ENCODE results near the gene BMF.

The BMF gene

DNA sequence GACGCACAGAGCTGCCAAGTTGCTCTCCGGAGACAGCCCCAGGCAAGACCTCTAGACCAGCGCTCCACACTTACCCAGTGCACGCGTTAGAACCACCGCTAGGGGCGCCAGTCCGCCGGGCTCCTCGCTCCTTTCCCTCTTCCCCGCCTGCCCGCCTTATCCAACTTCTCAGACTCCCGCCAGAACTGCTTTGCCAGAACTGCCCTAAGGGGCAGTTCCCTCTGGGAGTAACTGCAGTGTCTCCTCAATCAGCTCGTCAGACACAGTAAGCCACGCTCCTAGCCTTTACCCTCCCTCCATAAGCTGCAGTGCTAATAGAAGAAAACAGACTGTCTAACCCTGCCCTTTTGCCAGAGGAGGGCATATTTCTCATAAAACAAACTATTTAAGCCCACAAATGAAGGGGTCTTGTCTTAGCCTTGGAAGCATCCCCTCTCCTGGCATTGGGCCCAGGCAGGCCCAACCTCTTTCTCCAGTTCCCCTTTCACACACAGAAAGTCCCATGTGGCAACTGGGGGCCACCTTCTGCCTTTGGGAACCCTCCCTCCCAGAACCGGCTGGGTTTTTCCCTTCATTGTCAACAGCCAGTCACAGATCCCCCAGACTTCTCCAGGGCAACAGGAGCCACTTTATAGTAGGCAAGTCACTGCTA, 3.7 kb downstream of the BMF start:
- Histone ChIP-seq H3K4me1 (ENCODE audit: low read depth, poor library complexity, severe bottlenecking) (peaks cover 88% of the 10 kb centered on the region), H3K27ac (peak overlapping the region; percentile 80), H4K20me1 (ENCODE audit: insufficient read depth) (no peaks in the 10 kb centered on the region), H3K4me2 (peak overlapping the region; percentile 99), H3K4me3 (IDR thresholded peaks at IDR 0.05; ENCODE audit: insufficient read depth, low read depth, low read length) (no peak overlapping the region), H3K9ac (peak overlapping the region; percentile 63), H3K36me3 (ENCODE audit: insufficient read depth) (no peaks in the 10 kb centered on the region), H3K27me3 (ENCODE audit: insufficient read depth, low read depth) (no peaks in the 10 kb centered on the region), H3K79me2 (ENCODE audit: insufficient read depth, low read depth) (peaks cover 31% of the 10 kb centered on the region; the same call in 1 of the 2 replicates), H2AFZ (ENCODE audit: low read depth) (peak overlapping the region; percentile 70)
- TF ChIP-seq, protein P1, sequence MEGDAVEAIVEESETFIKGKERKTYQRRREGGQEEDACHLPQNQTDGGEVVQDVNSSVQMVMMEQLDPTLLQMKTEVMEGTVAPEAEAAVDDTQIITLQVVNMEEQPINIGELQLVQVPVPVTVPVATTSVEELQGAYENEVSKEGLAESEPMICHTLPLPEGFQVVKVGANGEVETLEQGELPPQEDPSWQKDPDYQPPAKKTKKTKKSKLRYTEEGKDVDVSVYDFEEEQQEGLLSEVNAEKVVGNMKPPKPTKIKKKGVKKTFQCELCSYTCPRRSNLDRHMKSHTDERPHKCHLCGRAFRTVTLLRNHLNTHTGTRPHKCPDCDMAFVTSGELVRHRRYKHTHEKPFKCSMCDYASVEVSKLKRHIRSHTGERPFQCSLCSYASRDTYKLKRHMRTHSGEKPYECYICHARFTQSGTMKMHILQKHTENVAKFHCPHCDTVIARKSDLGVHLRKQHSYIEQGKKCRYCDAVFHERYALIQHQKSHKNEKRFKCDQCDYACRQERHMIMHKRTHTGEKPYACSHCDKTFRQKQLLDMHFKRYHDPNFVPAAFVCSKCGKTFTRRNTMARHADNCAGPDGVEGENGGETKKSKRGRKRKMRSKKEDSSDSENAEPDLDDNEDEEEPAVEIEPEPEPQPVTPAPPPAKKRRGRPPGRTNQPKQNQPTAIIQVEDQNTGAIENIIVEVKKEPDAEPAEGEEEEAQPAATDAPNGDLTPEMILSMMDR (conservative IDR thresholded peaks at IDR 0.05; ENCODE audit: low read depth, low read length), result peak; percentile 92

DNA sequence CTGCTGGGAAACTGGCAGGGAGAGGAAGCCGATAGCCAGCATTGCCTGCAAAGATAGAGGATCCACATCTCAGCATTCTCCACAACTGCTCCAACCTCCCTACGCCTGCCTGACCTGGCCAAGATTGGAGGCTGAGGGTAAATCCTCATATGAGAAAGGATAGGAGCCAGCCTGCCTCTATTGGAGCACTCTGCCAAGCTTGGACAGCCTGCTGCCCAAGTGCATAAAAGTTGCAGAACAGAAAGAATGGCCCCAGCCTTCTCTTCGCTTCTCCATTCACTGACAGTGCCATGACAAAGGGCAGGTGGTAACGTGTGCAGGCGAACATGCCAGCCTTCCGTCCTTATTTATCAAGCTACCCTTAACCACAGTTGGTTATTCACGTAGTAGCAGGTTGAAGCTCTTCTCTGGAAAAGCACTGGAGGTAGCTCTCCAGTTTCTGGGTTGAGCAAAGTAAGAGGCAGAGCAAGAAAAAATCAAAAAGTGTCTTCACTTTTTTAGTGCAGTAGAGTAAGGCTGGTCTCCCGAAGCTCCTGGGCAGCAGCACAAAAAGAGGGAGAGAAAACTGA, 4.3 kb downstream of the BMF start:
- H3K9ac ChIP-seq, result peak overlapping the region; percentile 63; the same call in 1 of the 2 replicates
- no peaks in the 10 kb centered on the region for H4K20me1 ChIP-seq (ENCODE audit: insufficient read depth)
- H3K36me3 ChIP-seq (ENCODE audit: insufficient read depth), result no peaks in the 10 kb centered on the region
- peaks cover 31% of the 10 kb centered on the region; the same call in 1 of the 2 replicates for H3K79me2 ChIP-seq (ENCODE audit: insufficient read depth, low read depth)
- H3K27ac ChIP-seq, result peak overlapping the region; percentile 80; the same call in 1 of the 2 replicates
- H3K4me2 ChIP-seq, result peak overlapping the region; percentile 99
- peaks cover 88% of the 10 kb centered on the region for H3K4me1 ChIP-seq (ENCODE audit: low read depth, poor library complexity, severe bottlenecking)
- peak overlapping the region; percentile 70; the same call in 1 of the 2 replicates for H2AFZ ChIP-seq (ENCODE audit: low read depth)
- TF ChIP-seq, protein P1 (conservative IDR thresholded peaks at IDR 0.05; ENCODE audit: low read depth, low read length), result no peak
- H3K4me3 ChIP-seq (IDR thresholded peaks at IDR 0.05; ENCODE audit: insufficient read depth, low read depth, low read length), result no peak overlapping the region
- no peaks in the 10 kb centered on the region for H3K27me3 ChIP-seq (ENCODE audit: insufficient read depth, low read depth)

DNA sequence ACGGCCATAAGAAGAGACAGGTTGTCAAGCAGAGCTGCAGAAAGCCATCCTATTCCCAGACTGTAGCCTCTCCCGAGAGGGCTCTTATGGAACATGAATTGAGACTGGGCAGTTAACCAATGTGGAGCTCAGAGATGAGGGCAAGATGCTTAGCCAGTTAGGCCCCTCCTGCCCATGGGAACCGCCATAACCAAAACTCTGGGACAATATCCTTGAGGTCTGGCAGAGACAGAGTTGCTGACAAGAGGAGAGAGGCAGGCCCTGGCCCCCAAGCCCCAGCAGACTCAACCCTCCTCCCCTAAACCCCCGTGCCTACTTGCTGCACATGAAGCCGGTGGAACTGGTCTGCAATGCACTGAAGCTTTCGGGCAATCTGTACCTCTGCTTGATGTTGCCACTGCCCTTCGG, 4.8 kb downstream of the BMF start:
- Histone ChIP-seq H3K79me2 (ENCODE audit: insufficient read depth, low read depth) (peaks cover 31% of the 10 kb centered on the region; the same call in 1 of the 2 replicates), H3K36me3 (ENCODE audit: insufficient read depth) (no peaks in the 10 kb centered on the region), H4K20me1 (ENCODE audit: insufficient read depth) (no peaks in the 10 kb centered on the region), H3K4me3 (IDR thresholded peaks at IDR 0.05; ENCODE audit: insufficient read depth, low read depth, low read length) (no peak overlapping the region), H3K9ac (no peak overlapping the region), H3K27ac (peak overlapping the region; percentile 80; the same call in 1 of the 2 replicates), H3K27me3 (ENCODE audit: insufficient read depth, low read depth) (no peaks in the 10 kb centered on the region), H3K4me1 (ENCODE audit: low read depth, poor library complexity, severe bottlenecking) (peaks cover 91% of the 10 kb centered on the region), H3K4me2 (peak overlapping the region; percentile 99), H2AFZ (ENCODE audit: low read depth) (no peak overlapping the region)
- TF ChIP-seq, protein P1 (conservative IDR thresholded peaks at IDR 0.05; ENCODE audit: low read depth, low read length), result no peak

DNA sequence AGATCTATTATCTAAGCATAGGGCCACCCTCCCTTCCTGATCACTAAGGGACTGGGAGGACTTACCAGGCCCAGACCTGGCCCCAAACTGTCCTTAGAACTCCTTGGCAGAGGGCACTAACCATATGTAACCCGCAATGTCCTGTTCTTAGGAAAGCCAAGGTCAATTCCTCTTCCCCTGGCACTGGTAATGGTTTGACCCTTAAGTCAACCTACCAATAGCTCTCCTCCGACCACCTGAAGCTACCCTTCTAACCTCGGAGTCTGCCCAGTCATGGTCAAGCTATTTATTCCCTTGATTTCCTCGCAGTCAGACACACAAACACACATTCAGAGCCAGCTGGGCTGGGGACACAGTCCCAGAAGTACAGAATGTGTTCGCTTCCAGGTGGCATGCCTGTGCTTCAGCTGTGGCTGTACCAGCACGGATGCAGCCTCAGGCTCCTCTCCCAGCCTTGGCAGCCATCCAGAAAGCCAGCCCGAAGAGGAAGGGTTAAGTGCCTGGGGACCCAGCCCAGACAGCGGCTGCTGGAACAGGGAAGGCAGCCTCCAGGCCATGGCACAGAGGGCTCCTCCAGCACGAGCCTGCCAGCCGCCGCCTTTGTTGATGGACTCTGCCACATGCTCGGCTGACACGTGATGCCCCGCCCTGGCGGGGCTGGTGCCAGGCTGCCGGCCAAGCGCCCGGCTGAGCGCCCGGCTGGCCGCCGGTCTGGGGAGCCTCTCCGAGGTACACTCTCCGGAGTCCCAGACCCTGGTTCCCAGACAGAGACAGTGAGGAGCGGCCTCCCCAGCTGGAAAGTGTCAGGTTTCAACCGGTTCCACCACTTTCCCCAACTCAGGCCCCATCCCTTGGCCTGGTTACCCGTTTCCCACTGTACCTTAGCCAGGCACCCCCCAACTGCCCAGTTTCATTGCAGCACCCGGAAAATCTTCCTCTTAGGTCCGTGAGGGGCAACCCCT, 5.5 kb downstream of the BMF start:
- H3K79me2 ChIP-seq (ENCODE audit: insufficient read depth, low read depth), result peaks cover 31% of the 10 kb centered on the region; the same call in 1 of the 2 replicates
- no peaks in the 10 kb centered on the region for H3K27me3 ChIP-seq (ENCODE audit: insufficient read depth, low read depth)
- H3K36me3 ChIP-seq (ENCODE audit: insufficient read depth), result no peaks in the 10 kb centered on the region
- H3K27ac ChIP-seq, result peak overlapping the region; percentile 17; the same call in 1 of the 2 replicates
- no peak overlapping the region for H3K4me3 ChIP-seq (IDR thresholded peaks at IDR 0.05; ENCODE audit: insufficient read depth, low read depth, low read length)
- TF ChIP-seq, protein P1 (conservative IDR thresholded peaks at IDR 0.05; ENCODE audit: low read depth, low read length), result no peak
- peaks cover 97% of the 10 kb centered on the region for H3K4me1 ChIP-seq (ENCODE audit: low read depth, poor library complexity, severe bottlenecking)
- peak overlapping the region; percentile 99; the same call in 1 of the 2 replicates for H3K4me2 ChIP-seq
- no peaks in the 10 kb centered on the region for H4K20me1 ChIP-seq (ENCODE audit: insufficient read depth)
- H3K9ac ChIP-seq, result no peak overlapping the region
- H2AFZ ChIP-seq (ENCODE audit: low read depth), result no peak overlapping the region

Data from KMS-11 (cell line).